ENCODE results near the gene C3orf20. TPM values are rescaled to one million over a fixed set of nuclear protein-coding genes. Genes with fewer than 3 reads are reported as not detected.
A peak's percentile ranks its signal among the peaks of the same experiment; 100 is the strongest.

The C3orf20 gene
- total RNA-seq, 4 donors from 2014 or later = 0.11 TPM; not detected in 3

DNA sequence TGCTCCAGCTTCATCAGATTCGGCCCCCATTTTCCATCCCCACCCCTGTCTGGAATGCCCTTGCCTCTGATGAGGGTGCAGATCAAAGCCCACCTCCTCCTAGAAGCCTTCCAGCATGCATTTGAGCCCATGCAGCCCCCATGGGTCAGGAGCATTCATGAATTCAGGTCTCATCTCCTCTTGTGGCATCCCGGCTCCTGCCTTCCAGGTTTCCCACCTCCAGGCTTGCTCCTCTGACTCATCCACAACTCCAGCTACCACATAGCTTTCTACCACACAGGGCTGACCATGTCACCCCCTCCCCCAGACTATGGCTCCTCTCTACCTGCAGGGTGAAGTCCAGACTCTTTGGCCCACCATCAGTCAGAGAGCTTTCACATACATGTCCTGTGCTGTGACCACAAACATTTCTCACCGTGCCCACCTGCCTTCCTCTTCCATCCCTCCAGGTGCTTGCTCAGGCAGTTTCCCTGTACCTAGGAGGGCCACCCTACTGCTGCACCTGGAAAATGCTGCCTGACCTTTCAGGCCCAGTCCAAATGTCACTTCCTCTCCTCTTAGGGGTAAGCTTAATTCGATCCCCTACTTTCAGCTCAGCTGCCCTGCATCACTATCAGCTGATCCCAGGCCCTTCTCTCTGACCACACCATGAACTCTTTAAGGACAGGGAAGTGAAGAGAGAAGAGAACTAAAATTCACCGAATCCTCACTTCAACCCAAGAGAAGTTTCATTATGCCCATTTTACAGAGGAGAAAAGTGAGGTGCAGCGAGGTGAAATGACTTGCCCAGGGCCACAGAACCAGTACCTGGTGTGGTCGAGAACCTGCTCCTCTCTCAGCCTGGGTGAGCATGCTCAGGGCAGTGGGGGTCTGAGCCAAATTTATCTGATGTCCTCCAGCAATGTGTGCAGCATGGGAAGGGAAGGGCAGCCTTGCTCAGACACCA lies 130.2 kb downstream of the C3orf20 start:
- intact Hi-C loops (cut with DNase I) = no loop called here
- H3K4me1 ChIP-seq = peaks cover 25 to 40% (median 33%) of the 10 kb centered on the region in 4 donors
- peak overlapping the region in 2 of 4 donors; percentile 45 to 60 for H3K27ac ChIP-seq (replicated peaks in 1 of 4)
- peaks cover 0 to 49% (median 5%) of the 10 kb centered on the region in 4 donors for H3K27me3 ChIP-seq
- 69% methylated on average over 7 of the region's 7 CpGs for WGBS
- H3K36me3 ChIP-seq = no peaks in the 10 kb centered on the region
- no peak overlapping the region for H3K4me3 ChIP-seq
- no peaks in the 10 kb centered on the region for H3K9me3 ChIP-seq
- DNase-seq (ENCODE audit: extremely low spot score) = no peak
- TF ChIP-seq POLR2A (IDR thresholded peaks at IDR 0.05; ENCODE audit: low read depth) (no peak), POLR2AphosphoS5 (IDR thresholded peaks at IDR 0.05) (no peak), EP300 (IDR thresholded peaks at IDR 0.05) (no peak)
- TF ChIP-seq, protein P1, sequence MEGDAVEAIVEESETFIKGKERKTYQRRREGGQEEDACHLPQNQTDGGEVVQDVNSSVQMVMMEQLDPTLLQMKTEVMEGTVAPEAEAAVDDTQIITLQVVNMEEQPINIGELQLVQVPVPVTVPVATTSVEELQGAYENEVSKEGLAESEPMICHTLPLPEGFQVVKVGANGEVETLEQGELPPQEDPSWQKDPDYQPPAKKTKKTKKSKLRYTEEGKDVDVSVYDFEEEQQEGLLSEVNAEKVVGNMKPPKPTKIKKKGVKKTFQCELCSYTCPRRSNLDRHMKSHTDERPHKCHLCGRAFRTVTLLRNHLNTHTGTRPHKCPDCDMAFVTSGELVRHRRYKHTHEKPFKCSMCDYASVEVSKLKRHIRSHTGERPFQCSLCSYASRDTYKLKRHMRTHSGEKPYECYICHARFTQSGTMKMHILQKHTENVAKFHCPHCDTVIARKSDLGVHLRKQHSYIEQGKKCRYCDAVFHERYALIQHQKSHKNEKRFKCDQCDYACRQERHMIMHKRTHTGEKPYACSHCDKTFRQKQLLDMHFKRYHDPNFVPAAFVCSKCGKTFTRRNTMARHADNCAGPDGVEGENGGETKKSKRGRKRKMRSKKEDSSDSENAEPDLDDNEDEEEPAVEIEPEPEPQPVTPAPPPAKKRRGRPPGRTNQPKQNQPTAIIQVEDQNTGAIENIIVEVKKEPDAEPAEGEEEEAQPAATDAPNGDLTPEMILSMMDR (IDR thresholded peaks at IDR 0.05) = no peak

DNA sequence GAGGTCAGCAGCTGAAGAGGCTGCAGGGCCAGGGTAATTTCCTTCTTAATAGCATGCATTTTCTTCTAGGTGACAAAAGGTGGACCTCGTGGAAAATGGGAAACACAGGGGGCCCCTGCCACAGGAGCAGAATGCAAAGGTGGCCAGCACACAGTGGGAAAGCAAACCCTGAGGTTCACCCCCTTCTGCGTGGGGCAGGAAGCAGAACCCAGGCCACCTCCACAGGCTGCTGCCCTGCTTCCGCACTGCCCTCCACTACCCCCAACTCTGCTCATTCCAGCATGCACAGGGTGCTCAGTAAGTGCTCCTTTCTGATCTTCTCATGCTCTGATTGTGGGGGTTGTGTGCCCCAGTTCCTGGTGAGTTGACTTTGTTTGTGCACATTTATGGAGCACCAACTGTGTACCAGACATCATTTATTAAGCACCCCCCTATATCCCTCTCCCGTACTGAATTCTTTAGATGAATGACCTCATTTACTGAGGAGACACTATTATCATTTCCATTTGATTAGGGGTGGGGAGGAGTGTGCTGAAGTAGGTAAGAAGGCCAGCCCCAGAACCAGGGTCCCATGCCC lies 131.1 kb downstream of the C3orf20 start:
- Histone ChIP-seq H3K4me3 (no peak overlapping the region), H3K4me1 (peaks cover 26 to 46% (median 39%) of the 10 kb centered on the region in 4 donors), H3K27ac (replicated peaks in 1 of 4) (no peak overlapping the region), H3K27me3 (peaks cover 0 to 56% (median 6%) of the 10 kb centered on the region in 4 donors), H3K36me3 (no peaks in the 10 kb centered on the region), H3K9me3 (no peaks in the 10 kb centered on the region)
- WGBS = 70% methylated on average over 4 of the region's 4 CpGs
- no peak for TF ChIP-seq POLR2AphosphoS5 (IDR thresholded peaks at IDR 0.05)
- no peak for TF ChIP-seq POLR2A (IDR thresholded peaks at IDR 0.05; ENCODE audit: low read depth)
- TF ChIP-seq, protein P1 (IDR thresholded peaks at IDR 0.05) = no peak
- TF ChIP-seq EP300 (IDR thresholded peaks at IDR 0.05) = no peak
- intact Hi-C loops (cut with DNase I) = no loop called here
- DNase-seq (ENCODE audit: extremely low spot score) = no peak

DNA sequence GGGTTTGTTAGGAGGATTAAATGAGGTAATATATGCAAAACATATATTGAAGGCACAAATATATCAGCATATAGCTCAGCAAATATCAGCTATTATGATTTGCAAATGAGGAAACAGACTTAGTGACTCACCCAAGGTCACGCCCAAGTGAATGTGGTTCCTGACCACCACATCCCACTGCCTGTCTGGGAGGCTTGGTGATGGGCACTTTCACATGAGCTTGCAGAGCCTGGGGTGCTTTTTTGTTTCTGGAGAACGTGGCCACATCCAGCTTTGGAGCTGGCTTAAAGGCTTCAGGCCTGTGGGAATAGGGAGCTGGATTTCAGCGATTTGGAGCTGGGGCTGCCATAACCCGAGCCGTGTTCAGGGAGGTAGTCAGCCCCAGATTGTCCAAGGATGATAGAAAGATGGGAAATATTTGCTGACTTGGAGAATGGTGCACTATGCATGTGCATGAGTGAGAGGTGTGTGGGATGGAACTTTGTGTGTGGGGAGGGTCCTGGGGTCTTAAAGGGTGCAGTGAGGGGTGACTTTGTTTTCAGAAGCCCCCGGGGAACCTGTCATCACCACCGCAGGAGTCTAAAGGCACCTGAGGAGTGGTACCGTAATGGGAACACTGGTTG lies 131.8 kb downstream of the C3orf20 start:
- Histone ChIP-seq H3K36me3 (no peaks in the 10 kb centered on the region), H3K4me3 (no peak overlapping the region), H3K27me3 (peaks cover 0 to 63% (median 6%) of the 10 kb centered on the region in 4 donors), H3K4me1 (peaks cover 26 to 50% (median 41%) of the 10 kb centered on the region in 4 donors), H3K9me3 (no peaks in the 10 kb centered on the region), H3K27ac (replicated peaks in 1 of 4) (no peak overlapping the region)
- no peak for DNase-seq (ENCODE audit: extremely low spot score)
- intact Hi-C loops (cut with DNase I) = no loop called here
- WGBS = 70% methylated on average over 8 of the region's 8 CpGs
- no peak for TF ChIP-seq EP300 (IDR thresholded peaks at IDR 0.05)
- TF ChIP-seq POLR2AphosphoS5 (IDR thresholded peaks at IDR 0.05) = no peak
- no peak for TF ChIP-seq POLR2A (IDR thresholded peaks at IDR 0.05; ENCODE audit: low read depth)
- TF ChIP-seq, protein P1 (IDR thresholded peaks at IDR 0.05) = no peak

DNA sequence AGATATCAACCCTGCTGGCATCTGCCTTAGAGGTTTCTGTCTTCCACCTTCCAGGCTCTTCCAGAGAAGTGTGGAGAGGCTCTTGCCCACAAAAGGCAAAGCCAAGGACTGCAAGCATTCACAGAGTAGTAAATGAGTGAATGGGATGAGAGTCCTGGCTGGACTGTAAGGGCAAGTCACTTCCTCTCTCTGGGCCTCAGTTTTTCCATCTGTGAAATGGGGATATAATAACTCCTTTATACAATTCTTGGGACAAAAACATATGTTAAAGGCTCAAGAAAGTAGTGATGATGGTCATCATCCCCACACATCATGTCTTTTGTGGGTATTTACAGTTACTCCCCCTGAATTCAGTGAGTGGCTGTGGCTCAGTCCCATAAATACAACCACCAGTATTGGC lies 133.1 kb downstream of the C3orf20 start:
- TF ChIP-seq, protein P1 (IDR thresholded peaks at IDR 0.05) = no peak
- TF ChIP-seq POLR2A (IDR thresholded peaks at IDR 0.05; ENCODE audit: low read depth) (no peak), POLR2AphosphoS5 (IDR thresholded peaks at IDR 0.05) (no peak)
- intact Hi-C loops (cut with DNase I) = no loop called here
- H3K9me3 ChIP-seq = no peaks in the 10 kb centered on the region
- DNase-seq (ENCODE audit: extremely low spot score) = no peak
- H3K27me3 ChIP-seq = peaks cover 0 to 76% (median 6%) of the 10 kb centered on the region in 4 donors
- no peaks in the 10 kb centered on the region for H3K36me3 ChIP-seq
- peaks cover 26 to 55% (median 46%) of the 10 kb centered on the region in 4 donors for H3K4me1 ChIP-seq
- no peak overlapping the region for H3K27ac ChIP-seq (replicated peaks in 1 of 4)
- H3K4me3 ChIP-seq = no peak overlapping the region
